ENCODE measurements around the gene FZD7. TPM values are rescaled to one million over a fixed set of nuclear protein-coding genes. Genes with fewer than 3 reads are reported as not detected.

FZD7 gene
- total and polyA plus RNA-seq, 2 of the 8 experiments (the other 6 are each of a cell fraction or from before 2014, with no cell fraction given) = 176 to 246 TPM

GRCh38 chr2:202042444-202042843 is 8.8 kb downstream of the FZD7 start:
- no peak overlapping the region for H4K5ac ChIP-seq (ENCODE audit: insufficient read length, low read depth, low read length)
- no peak overlapping the region for H2BK120ac ChIP-seq (replicated peaks; ENCODE audit: low read depth, low read length)
- H3K27ac ChIP-seq (ENCODE audit: low read depth, low read length) = no peak overlapping the region
- H2BK20ac ChIP-seq (ENCODE audit: low read length) = no peak overlapping the region
- H4K8ac ChIP-seq (ENCODE audit: extremely low read depth, insufficient read depth, low read length) = no peak overlapping the region
- H4K91ac ChIP-seq (replicated peaks; ENCODE audit: insufficient read length, low read length) = no peak overlapping the region
- no peak overlapping the region for H2BK5ac ChIP-seq (ENCODE audit: low read depth, low read length)
- no peak overlapping the region for H3K14ac ChIP-seq (ENCODE audit: insufficient read length)
- H3K4me1 ChIP-seq (replicated peaks in 1 of 4; ENCODE audit: control insufficient read depth in 3 of 4, insufficient read depth in 4 of 4, low read length in 3 of 4) = peaks cover 0 to 10% (median 5%) of the 10 kb centered on the region in 4 experiments; a peak in 4 of 7 replicates
- no peaks in the 10 kb centered on the region for H3K79me1 ChIP-seq (ENCODE audit: low read depth, low read length)
- peaks cover 7 to 10% of the 10 kb centered on the region in 2 experiments for H4K20me1 ChIP-seq (replicated peaks in 1 of 2; ENCODE audit: control insufficient read depth in 1 of 2, insufficient read depth in 2 of 2, low read length in 2 of 2)
- ChIA-PET POLR2A (ENCODE audit: partially characterized antibody) (interaction anchor here (1.2 to 1.5 kb wide), 7 partner anchors 9 to 184 kb away, joined by 3 to 6 read pairs (median 3); partner anchors contain the start of gene FZD7), CTCF (ENCODE audit: partially characterized antibody) (interaction anchor here (0.6 to 2.1 kb wide), 11 partner anchors 12 to 182 kb away, joined by 3 to 11 read pairs (median 4); partner anchors contain the start of gene KIAA2012)
- no peak overlapping the region for H2AK5ac ChIP-seq (ENCODE audit: low read depth, low read length)
- H3K4ac ChIP-seq (replicated peaks; ENCODE audit: insufficient read length, low read depth, low read length) = no peak overlapping the region
- no peak overlapping the region for H3K4me3 ChIP-seq (ENCODE audit: extremely low read depth in 1 of 4, insufficient read depth in 2 of 4, low read depth in 3 of 4, low read length in 4 of 4)
- FAIRE-seq = no peak
- H3K9me3 ChIP-seq (ENCODE audit: insufficient read depth in 2 of 2, low read depth in 1 of 2, low read length in 1 of 2) = no peaks in the 10 kb centered on the region
- H3K9ac ChIP-seq (replicated peaks in 1 of 4; ENCODE audit: extremely low read depth in 1 of 4, low read depth in 3 of 4, low read length in 3 of 4) = no peak overlapping the region
- H2AFZ ChIP-seq (ENCODE audit: low read length) = no peak overlapping the region
- WGBS, 2 experiments (ENCODE audit: extremely low coverage in 1 of 2, insufficient coverage in 1 of 2, insufficient read length in 1 of 2, insufficient replicate concordance in 2 of 2, low coverage in 1 of 2, low lambda C conversion rate in 2 of 2, missing lambda C conversion rate in 1 of 2) = 89% methylated on average over 5 of the region's 5 CpGs; no CpG with 5 or more reads in 1 of the 2 experiments
- no peak overlapping the region for H2BK15ac ChIP-seq (ENCODE audit: low read length)
- no peak overlapping the region for H2BK12ac ChIP-seq (ENCODE audit: low read depth, low read length)
- H3K36me3 ChIP-seq (ENCODE audit: control insufficient read depth in 2 of 4, insufficient read depth in 4 of 4, low read length in 3 of 4) = peaks cover 0 to 17% (median 1%) of the 10 kb centered on the region in 4 experiments; a peak in 4 of 8 replicates
- DNase-seq (ENCODE audit: low read depth in 1 of 2, low spot score in 2 of 2) = no peak
- no peak overlapping the region for H3K56ac ChIP-seq (replicated peaks; ENCODE audit: insufficient read length, low read depth, low read length)
- H3K4me2 ChIP-seq (ENCODE audit: insufficient read depth in 1 of 2, low read depth in 2 of 2, low read length in 2 of 2) = no peak overlapping the region
- peaks cover 3% of the 10 kb centered on the region; the same call in 1 of the 2 replicates for H3K23me2 ChIP-seq (ENCODE audit: low read depth, low read length)
- no peak overlapping the region for H3K18ac ChIP-seq (ENCODE audit: extremely low read depth, low read length)
- peaks cover 0 to 17% of the 10 kb centered on the region in 2 experiments; a peak in 3 of 4 replicates for H3K79me2 ChIP-seq (ENCODE audit: control insufficient read depth in 1 of 2, insufficient read depth in 2 of 2, low read length in 2 of 2)
- no peaks in the 10 kb centered on the region for H3K27me3 ChIP-seq (replicated peaks in 1 of 4; ENCODE audit: control insufficient read depth in 3 of 4, extremely low read depth in 1 of 4, insufficient read depth in 3 of 4, low read length in 3 of 4)
- H3K23ac ChIP-seq (ENCODE audit: insufficient read length) = no peak overlapping the region
- no peak for TF ChIP-seq CREB1 (IDR thresholded peaks at IDR 0.05)
- no peak for TF ChIP-seq ATF2 (IDR thresholded peaks at IDR 0.05; ENCODE audit: low read length)
- no peak for TF ChIP-seq E2F6 (IDR thresholded peaks at IDR 0.05)
- TF ChIP-seq EP300 (IDR thresholded peaks at IDR 0.05; ENCODE audit: borderline replicate concordance in 1 of 2, low read depth in 2 of 2, low read length in 2 of 2) = no peak
- TF ChIP-seq CTCF (IDR thresholded peaks at IDR 0.05; ENCODE audit: control extremely low read depth in 1 of 3, insufficient read depth in 1 of 3, low read depth in 1 of 3, low read length in 3 of 3) = no peak
- TF ChIP-seq POLR2AphosphoS5 (IDR thresholded peaks at IDR 0.05; ENCODE audit: low read depth, low read length) = no peak
- no peak for TF ChIP-seq RBBP5 (IDR thresholded peaks at IDR 0.05; ENCODE audit: borderline replicate concordance, low read depth, low read length)
- no peak for TF ChIP-seq TAF7 (optimal IDR thresholded peaks at IDR 0.05; ENCODE audit: borderline replicate concordance, low read depth, low read length)

Measured in H1 (cell line).